Retina (tissue), 1 donor: ENCODE measurements around the gene NPM3.

ENCODE experiments used
- DNase-seq: peaks from one replicate; pipeline ENCODE4 v3.0.0-alpha.2; 2016

The NPM3 gene, protein sequence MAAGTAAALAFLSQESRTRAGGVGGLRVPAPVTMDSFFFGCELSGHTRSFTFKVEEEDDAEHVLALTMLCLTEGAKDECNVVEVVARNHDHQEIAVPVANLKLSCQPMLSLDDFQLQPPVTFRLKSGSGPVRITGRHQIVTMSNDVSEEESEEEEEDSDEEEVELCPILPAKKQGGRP

GRCh38 chr10:101782811-101783735 is at the start of gene NPM3:
TSS of gene NPM3 (minus strand) at chr10:101783446. CDS start at chr10:101783390, 56 bp downstream.
- DNase-seq, result peak; percentile 89

DNA sequence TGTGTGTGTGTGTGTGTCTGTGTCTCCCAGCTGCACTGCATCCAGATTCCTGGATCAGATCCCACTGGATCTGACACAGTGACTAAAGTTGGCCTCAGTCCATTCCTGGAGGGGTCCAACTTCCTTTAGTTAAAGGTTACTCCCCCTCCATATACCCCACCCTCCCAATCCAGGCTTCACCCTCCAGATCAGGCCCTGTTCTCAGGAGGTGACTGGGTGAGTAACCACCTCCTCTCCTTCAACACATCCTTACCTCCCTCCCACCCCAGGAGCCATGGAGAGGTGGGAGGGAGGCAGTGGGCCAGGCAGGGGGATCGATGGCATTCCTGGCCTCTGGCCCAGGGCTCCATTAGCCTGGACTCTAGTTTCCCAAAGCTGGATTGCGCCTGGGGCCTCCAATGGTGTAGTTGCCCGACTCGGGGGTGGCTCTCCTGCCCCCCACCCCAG is 49.1 kb upstream of the NPM3 start:
- DNase-seq, result no peak

DNA sequence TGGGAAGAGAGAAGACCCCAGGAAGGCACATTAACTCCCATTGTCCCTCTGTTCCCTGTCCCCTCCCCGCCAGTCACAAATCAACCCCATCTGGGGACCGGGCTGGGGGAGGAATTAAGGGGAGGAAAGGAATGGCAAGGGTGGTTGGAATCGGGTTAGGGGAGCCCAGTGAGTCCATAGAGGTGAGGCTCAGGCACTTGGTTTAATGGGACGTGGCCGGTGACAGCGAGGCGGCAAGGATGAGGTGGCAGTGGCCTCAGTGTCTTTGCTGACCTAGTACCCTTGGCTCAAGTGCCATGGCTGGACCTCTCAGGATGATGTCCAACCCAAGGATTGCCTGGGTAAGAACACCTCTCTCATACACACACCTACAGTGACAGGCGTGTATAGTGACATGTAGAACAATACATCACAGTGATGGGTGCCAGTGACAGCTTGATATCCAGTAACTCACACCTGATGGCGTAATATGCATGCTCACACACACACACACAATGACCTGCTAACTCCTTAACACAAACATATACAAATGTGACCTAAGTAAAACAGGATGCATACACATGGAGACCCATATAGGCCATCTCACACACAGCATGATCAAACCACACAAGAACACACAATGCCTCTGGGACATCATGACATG is 48.0 kb upstream of the NPM3 start:
- no peak for DNase-seq

GRCh38 chr10:101830322-101831168 is 47.3 kb upstream of the NPM3 start:
- DNase-seq, result peak; percentile 95

- no peak for DNase-seq
Measured at GRCh38 chr10:101829561-101830315, 46.5 kb upstream of the NPM3 start.

DNA sequence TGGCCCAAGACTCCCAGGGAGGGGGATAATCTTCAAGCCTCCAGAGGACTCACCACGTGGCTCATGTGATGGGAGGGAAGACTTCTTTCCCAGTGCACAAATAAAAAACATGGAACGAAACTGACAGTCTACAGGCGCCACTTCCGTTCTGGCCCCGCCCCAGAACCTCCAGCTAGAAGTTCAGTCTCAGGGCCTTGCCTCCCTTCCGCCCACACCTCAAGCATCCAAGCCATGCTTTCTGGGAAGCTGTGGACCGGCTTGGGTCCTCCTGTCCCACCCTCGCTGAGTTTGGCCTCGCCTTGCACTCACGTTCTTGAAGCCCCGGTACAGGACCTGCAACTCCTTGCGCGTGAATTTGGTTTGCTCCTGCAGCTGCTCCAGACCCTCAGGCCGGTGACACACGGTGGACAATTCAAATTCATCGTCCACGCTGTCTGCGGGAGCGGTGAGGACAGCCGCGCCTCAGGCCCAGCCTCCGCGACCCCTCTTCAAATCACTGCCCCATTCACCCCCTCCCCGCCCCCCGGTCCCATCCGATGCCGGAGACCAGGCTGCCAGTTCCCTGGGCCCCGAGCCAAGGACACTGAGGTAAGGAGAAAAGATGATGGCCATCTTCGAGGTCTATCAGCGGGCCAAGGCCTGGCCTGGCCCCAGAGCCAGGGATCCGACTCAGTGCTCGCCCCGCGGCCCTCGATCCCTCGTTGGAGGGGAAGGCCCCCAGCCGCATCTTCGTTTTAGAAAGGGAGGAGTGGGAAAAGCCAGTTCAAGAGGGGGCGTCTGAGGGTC is 45.7 kb upstream of the NPM3 start:
- peak; percentile 62 for DNase-seq

DNA sequence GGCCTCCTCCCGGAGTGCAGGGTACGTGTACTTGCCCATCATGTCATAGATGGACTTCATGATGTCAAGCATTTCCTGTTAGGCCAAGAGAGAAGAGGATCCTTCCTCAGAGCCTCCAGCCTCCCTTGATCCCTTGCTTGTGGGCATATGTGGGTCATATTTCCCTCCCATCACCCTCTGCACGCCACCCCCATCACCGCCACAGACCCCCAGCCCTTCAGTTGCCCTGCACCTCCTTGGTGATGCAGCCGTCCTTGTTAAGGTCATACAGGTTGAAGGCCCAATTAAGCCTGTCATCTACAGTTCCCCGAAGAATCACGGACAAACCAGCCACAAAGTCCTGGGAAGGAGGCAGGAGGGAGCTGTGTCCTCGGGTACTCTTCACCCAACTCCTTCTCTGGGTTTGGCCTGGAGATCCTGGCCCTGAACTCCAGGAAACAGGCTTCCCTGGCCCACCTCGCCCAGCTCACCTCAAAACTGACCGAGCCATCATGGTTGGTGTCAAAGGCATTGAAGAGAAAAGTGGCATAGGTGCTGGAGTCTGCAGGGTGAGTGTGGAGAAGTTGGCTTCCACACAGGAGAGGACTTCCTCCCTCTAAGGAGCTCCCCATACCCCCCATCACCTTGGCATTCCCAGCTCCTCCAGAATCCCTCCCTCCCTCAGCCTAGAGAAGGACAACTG is 44.8 kb upstream of the NPM3 start:
- DNase-seq, result no peak

DNA sequence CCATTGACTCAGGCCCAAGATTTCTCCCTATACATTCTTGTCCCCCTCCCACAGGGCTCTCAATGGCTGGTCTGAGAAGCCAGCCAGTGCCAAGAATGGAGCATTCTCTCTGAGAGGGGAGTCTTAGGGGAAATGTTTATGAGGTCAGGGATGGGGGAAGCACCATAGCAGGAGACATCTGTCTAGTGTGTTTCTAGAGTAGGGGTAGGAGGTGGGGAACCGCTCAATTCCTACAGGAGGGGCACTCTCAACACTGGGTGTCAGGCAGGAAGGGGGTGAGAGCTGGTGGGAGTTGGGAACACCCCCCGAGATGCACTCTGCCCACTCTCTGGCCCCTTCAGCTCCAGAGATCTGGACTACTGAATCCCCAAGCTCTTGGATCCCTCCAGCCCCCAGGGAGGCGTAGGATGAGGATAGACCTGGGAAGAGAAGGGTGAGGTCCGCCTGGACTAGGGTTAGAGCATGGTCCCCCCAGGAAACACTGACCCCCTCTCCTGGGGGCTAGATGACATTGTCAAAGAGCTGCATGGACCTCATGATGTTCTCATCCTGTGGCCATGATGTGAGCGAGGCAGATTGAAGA is 43.7 kb upstream of the NPM3 start:
- DNase-seq, result no peak

DNA sequence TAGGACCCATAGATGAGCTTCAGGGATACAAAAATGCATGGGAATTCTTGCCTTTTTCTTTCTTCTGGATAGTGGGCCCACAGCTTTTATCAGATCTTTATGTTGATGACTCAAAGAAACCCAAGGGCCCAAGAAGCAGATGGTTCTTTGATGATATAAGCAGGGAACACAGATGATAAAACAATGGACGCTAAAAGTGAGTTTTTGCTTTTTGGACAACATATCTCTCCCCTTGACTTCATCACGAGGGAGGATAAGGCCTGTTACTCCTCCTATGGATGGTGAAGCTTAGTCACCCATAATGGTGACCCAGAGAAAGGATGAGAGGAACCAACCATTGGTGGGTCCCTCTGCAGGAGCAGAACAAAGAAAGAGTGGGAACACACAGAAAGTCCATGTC is 41.5 kb upstream of the NPM3 start:
- no peak for DNase-seq

- no peak for DNase-seq
Measured at GRCh38 chr10:101818872-101819633, 35.8 kb upstream of the NPM3 start.

DNA sequence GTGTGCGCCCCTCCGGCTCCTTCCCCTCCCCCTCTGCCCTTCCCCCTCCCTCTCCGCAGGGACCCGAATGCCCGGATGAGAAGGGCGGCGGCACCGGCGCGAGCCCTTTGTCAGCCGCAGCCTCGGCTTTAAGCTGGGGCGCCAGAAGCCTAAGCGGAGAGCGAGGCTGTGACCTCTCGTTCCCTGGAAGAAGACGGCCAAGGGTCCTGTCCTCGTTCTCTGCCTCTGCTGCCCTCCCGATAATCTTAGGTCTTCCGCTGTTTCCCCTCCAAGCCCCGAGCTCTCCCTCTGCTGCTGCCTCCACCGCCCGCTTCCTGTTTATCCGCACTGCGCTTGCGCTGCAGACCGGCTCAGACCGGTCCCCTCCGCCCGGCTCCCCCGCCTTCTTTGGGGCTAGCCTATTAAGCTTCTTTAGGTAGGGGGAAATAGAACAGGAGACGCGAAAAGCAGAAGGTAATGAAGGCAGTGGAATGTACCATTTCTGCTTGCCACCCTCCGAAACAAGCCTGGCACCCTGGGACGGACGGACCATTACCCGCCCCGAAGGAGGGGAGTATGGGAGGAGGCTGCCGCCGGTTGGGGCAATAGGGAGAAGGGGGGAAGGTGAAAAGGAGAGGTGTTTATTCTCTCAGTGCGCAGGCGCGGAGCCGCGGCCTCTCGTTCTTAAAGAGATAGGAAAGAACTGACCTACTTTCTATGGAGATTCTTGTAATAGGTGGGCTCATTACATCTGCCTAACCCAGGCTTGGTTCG is 35.0 kb upstream of the NPM3 start, which contains the start of gene OGA:
OGA (minus strand) TSS at position 326 of the 753 bp plus-strand sequence. CDS start 422 bp downstream, outside the sequence.
- peak; percentile 99 for DNase-seq

GRCh38 chr10:101817337-101818118 is 34.3 kb upstream of the NPM3 start:
- DNase-seq, result peak; percentile 71

DNA sequence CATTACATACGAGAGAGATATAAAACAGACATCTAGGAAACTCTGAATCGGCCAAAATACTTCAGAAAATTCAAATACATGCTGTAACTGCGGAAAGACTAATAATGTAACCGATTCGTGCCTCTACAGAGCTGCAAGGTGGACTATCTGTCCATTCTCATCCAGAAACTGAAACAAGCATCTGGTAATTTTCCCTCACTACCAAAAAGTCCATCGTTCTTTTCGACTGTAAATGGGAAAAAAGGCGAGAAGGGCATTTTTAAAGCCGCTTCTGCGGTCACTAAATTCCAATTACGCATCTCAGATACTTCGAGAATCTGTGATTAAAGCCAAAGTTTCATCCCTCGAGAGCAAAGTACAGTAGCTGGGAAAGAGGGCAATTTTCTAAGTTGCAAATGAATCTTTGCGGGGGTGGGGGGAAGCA is 33.7 kb upstream of the NPM3 start:
- DNase-seq, result no peak

GRCh38 chr10:101816376-101816775 is 33.1 kb upstream of the NPM3 start:
- no peak for DNase-seq

DNA sequence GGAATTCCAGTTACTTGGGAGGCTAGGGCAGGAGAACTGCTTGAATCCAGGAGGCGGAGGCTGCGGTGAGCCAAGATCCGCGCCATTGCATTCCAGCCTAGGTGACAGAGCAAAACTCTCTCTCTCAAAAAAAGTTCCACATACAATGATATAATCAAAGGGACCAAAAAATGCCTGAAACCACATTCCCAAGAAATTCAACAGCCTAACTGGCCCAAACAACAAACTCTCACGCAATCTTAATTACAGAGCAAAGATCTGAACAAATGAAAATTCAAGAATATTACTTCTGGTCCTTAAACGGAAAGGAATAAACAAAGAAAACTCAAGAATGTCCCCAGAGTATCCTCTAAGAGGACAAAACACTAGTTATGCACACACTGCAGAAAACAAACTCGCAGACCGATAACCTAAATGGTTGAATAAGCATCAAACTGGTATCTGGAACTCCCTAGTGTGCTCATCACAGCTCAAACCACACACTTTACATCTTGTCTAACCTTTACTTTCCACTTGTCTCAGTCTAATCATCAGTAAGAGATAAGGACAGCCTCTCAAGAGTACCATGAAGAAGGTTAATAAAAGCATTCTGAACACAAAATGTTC is 31.3 kb upstream of the NPM3 start:
- no peak for DNase-seq

GRCh38 chr10:101812606-101813005 is 29.4 kb upstream of the NPM3 start:
- no peak for DNase-seq

GRCh38 chr10:101807158-101807557 is 23.9 kb upstream of the NPM3 start:
- no peak for DNase-seq
